NCI-H146 (cell line): ENCODE results near the gene AFDN.
A peak's percentile ranks its signal among the peaks of the same experiment; 100 is the strongest.

Experiments
- DNase-seq: peaks from one replicate; lab custom pipeline; 2025; lab: John Stamatoyannopoulos, UW

AFDN gene

DNA sequence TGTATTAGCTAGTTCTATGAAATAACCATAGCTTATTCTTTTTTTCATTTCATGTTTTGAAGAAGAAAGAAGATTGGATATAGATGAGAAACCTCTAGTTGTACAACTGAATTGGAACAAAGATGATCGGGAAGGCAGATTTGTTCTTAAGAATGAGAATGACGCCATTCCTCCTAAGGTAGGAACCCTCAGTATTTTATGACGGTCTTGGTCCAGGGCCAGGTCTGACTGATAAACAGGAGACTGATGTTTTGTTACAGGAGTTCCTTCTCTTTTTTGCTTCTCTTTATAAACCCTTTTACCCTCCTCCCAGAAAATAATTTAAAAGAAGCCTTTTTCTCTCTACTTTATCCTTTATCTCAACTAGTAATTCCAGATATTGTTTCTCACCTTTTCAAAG lies 43.6 kb downstream of the AFDN start:
- no peak for DNase-seq

DNA sequence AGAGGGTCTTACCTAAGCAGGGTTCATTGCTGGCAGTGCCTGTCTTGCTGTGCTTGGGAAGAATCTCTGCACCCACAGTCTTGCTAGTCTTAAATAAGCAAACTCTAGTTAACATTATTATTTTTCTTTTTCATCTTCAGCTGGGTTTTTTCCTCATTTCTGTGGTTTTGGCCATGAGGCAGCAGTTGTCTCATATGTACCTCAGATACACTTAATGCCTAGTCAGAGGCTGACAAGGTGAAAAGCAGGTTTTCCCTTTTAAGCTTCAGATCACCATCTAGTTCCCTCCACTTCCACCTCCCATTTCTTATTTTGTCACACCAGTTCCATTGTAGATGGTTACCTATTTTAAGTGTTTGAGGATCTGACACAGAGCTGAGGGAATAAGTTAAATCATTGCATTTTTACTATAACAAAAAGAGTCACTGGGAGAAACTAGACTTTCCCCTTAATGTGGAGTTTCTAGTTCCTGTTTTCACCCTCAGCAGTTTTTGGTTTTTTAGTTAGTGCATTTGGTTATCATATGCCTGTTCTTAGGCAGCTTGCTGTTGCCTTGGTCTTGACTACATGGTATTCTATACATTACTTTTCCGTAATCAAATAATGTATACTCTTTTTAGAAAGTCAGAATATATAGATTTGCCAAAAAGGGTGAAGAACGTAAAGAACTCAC lies 46.0 kb downstream of the AFDN start:
- no peak for DNase-seq

- DNase-seq: no peak
Measured at GRCh38 chr6:167877994-167878779, 51.5 kb downstream of the AFDN start.

DNA sequence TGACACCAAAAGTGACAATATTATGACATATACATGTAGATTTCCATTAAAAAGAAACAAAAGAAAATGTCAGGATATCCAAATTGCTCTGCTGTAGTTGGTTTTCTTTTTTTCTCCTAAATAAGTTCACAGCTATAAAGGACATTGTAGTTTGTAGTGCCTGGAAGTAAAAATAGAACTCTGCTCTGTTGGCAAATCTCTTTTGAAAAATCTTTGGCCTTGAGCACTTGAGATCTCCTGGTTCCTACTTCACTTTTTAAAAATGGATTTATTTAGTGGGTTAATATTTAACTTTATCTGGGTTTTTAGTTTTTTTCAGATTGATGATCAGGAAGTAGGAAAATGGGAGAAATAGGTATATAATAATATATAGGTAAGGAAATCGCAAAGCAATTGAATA lies 52.9 kb downstream of the AFDN start:
- DNase-seq: no peak

- DNase-seq: no peak
Measured at GRCh38 chr6:167881327-167881726, 54.6 kb downstream of the AFDN start.

DNA sequence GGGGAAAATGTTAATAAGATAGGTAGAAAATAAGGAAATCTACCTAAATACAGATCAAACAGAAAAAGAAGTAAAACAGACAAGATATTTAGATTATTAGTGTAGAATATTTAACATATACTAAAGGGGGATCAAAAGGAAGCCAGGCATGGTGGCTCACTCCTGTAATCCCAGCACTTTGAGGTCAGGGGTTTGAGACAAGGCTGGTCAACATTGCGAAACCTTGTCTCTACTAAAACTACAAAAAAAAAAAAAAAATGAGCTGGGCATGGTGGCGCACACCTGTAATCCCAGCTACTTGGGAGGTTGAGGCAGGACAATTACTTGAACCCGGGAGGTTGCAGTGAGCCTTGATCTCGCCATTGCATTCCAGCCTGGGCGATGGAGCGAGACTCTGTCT lies 55.5 kb downstream of the AFDN start:
- no peak for DNase-seq

DNA sequence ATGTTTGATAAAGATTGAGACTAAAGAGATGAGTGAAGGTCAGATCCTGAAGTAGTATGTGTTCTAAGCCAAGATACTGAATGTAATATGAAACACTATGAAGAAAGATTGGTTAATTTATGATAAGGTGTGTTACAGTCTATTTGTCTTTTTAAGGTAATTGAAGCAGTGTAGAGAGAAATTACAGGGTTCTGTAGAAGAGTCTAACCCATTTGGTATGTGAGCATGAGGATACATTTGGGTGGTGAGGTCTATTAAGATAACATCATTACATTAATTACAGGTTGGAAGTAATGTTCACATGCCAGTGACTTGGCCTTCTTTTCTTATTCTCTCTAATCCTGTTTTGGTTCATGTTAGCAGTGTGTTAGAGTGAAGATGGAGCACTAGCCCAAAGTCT lies 61.4 kb downstream of the AFDN start:
- DNase-seq: no peak

- peak; percentile 10 for DNase-seq
Measured at GRCh38 chr6:167892835-167893815, 66.4 kb downstream of the AFDN start.

- no peak for DNase-seq
Measured at GRCh38 chr6:167894965-167895364, 68.3 kb downstream of the AFDN start.

DNA sequence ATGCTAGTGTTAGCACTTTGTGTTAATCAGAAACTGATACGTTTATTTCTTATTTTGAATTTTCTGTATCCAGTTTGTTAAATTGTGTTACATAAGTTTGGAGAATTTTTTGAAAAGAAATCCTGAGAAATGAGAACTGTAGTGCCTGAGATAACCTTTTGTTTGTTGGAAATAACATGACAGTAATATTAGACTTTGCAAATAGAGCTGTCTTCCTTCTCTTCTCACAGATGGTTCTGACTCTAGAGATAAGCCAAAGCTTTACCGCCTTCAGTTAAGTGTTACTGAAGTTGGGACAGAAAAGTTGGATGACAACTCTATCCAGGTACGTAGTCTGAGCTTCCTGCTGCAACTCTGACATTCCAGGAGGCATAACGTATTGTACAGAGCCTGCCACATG lies 69.9 kb downstream of the AFDN start:
- DNase-seq: no peak

DNA sequence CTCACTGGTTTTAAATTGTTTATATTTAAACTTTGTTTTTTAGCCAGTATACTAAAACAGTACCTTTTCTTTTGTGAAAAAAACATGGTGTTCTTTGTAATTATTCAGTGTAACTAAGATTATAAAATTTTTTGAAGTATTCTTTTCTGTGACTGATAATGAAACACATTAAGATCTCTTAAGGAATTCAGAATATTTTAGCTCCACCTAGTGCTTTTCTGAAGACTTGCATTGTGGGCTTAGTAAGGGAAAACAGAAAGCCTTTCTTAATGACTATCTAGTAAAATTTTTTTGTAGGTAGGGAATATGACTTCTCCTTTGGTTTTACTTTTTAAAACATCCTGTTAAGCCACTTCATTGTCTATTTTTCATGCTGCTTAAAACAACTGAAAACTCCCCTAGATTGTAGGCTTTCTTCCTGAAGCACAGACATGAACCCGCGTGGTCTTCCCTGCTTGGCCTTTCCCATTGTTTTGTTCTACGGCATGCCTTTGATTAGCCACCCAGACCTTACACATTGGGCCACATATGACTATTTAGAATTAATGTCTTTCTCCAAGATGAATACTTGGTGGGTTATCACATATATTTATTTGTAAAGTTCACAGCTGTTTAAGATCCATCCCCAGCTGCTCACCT lies 72.1 kb downstream of the AFDN start:
- peak; percentile 23 for DNase-seq

- DNase-seq: no peak
Measured at GRCh38 chr6:167904791-167905190, 78.1 kb downstream of the AFDN start.

DNA sequence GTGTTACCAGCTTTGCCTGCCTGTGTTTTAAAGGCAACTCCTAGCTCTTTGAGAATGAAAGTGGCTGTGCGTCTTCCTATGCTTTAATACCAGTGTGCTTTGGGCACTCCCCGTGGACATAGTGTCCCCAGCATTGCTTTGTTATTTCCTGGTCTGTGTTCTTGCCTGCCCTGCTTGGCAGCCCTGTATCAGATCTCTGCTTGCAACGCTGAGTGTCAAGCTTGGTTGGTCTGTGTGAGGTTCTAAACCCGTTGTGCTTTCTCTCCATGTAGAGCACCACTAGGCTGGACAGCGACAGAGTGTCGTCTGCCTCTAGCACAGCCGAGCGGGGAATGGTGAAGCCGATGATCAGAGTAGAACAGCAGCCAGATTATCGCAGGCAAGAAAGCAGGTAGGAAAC lies 80.2 kb downstream of the AFDN start:
- no peak for DNase-seq

- DNase-seq: peak; percentile 30
Measured at GRCh38 chr6:167907837-167908681, 81.3 kb downstream of the AFDN start.

GRCh38 chr6:167910007-167910406 lies 83.3 kb downstream of the AFDN start:
- DNase-seq: no peak

GRCh38 chr6:167910652-167911051 lies 83.9 kb downstream of the AFDN start:
- DNase-seq: no peak

DNA sequence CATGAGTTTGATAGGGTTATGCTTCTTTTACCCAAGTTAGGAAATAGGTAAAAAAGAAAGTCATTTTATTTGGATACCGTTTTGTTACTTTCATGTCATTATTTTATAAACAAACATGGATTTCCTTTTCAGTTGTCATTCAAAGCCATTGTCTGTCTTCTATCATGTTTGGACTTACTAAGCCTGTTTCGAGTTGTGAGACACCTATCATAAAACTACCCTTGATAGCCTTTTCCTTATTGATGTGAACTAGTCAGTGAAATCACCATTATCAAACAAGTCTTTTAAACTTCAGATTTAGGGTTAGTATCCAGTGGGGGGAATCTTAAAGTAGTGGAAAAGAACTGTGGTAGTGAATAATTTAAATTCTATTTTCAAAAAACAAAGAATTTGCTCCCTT lies 85.8 kb downstream of the AFDN start:
- no peak for DNase-seq

GRCh38 chr6:167913699-167914098 lies 87.0 kb downstream of the AFDN start:
- DNase-seq: no peak

- no peak for DNase-seq
Measured at GRCh38 chr6:167915139-167915538, 88.4 kb downstream of the AFDN start.

DNA sequence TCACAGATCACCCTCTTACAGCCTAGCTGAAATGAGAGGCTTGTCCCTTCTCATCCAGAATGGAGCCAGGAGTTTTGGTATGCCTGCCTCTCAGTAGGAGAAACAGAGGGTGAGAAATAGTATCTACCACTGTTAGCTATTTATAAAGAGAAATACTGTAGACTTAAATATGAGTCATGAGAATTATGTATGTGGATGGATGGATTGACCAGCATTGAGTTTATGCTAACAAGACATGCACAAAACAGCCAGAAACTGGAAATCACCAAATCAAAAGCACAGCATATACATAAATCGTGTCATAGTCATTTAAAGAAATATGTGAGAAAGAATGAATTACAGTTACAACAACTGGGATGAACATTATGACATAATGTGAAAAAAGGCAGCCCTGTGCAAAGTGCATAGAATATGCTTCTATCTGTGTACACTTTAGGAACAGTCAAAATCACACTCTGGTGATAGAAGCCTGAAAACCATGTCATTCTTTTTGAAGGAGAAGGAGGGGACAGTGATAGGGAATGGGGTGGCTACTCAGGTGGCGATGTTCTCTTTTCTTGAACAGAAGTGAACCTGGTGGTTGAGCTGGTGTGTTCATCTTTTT lies 90.9 kb downstream of the AFDN start:
- no peak for DNase-seq
